22Rv1 (cell line): Measurements from ENCODE around the gene HCRT.

Experiments used
- CTCF ChIP-seq: fragments of 450-650 bp; IDR thresholded peaks from 2 replicates; pipeline ENCODE4 v1.5.1; 2017; ENCODE audit warnings: mild to moderate bottlenecking
- ZFX ChIP-seq: fragments of 450-650 bp; IDR thresholded peaks from 2 replicates; pipeline ENCODE4 v1.6.1; 2017; ENCODE audit warnings: antibody characterized with exemption, borderline replicate concordance

- TF ChIP-seq CTCF (no peak), ZFX (no peak)
Measured at GRCh38 chr17:42212382-42212781, 27.1 kb upstream of the HCRT start.
